ENCODE measurements around the gene MOSPD3.

MOSPD3 gene

GRCh38 chr7:100575746-100576383 is 36.5 kb upstream of the MOSPD3 start:
- DNase-seq = no peak

GRCh38 chr7:100576384-100576993 is 35.9 kb upstream of the MOSPD3 start:
- DNase-seq = no peak

GRCh38 chr7:100577103-100577502 is 35.2 kb upstream of the MOSPD3 start:
- DNase-seq = no peak

GRCh38 chr7:100577507-100577906 is 34.8 kb upstream of the MOSPD3 start:
- no peak for DNase-seq

- DNase-seq = no peak
Observed at GRCh38 chr7:100578246-100579183, 33.8 kb upstream of the MOSPD3 start.

- DNase-seq = no peak
Observed at GRCh38 chr7:100580466-100581283, 31.7 kb upstream of the MOSPD3 start.

GRCh38 chr7:100582041-100582579 is 30.2 kb upstream of the MOSPD3 start:
- no peak for DNase-seq

- DNase-seq = no peak
Observed at GRCh38 chr7:100582650-100583049, 29.7 kb upstream of the MOSPD3 start.

- peak in 4 of 5 donors; percentile 38 to 84 (median 51) for DNase-seq
Observed at GRCh38 chr7:100583132-100584053, 28.9 kb upstream of the MOSPD3 start.

GRCh38 chr7:100584054-100584682 is 28.2 kb upstream of the MOSPD3 start:
- no peak for DNase-seq

- DNase-seq = no peak
Observed at GRCh38 chr7:100584683-100585510, 27.4 kb upstream of the MOSPD3 start.

GRCh38 chr7:100585511-100586265 is 26.7 kb upstream of the MOSPD3 start, which contains the start of gene LRCH4:
LRCH4 (minus strand) TSS chr7:100586129; CDS start chr7:100586100, 29 bp downstream.
- DNase-seq = peak in 4 of 5 donors; percentile 53 to 69 (median 62)

GRCh38 chr7:100586266-100587025 is 25.9 kb upstream of the MOSPD3 start, which contains the start of gene FBXO24:
FBXO24 (plus strand) TSS chr7:100586328; CDS start chr7:100586626, 298 bp downstream.
- DNase-seq = peak; percentile 98 to 100 (median 99)

- DNase-seq = no peak
Observed at GRCh38 chr7:100588438-100588837, 23.9 kb upstream of the MOSPD3 start.

GRCh38 chr7:100589341-100589947 is 22.9 kb upstream of the MOSPD3 start:
- DNase-seq = no peak

GRCh38 chr7:100590077-100590737 is 22.1 kb upstream of the MOSPD3 start:
- DNase-seq = no peak

- no peak for DNase-seq
Observed at GRCh38 chr7:100591596-100591995, 20.7 kb upstream of the MOSPD3 start.

Data from T-helper 1 cell (primary cell).